Mammary epithelial cell (primary cell): ENCODE results near the gene SUFU.

Experiments used
- EZH2 ChIP-seq: IDR thresholded peaks from 2 replicates; pipeline ENCODE4 v1.6.1; 2012; ENCODE audit warnings: low read length, inconsistent platforms, borderline replicate concordance
- TF ChIP-seq, protein P1 (sequence below), 2 donors: IDR thresholded peaks in 1 of 2; conservative IDR thresholded peaks in 1 of 2; 2 replicates each; pipeline ENCODE4 v1.5.1; 2011 to 2012; ENCODE audit warnings: inconsistent platforms in 2 of 2, low read length in 2 of 2, mild to moderate bottlenecking in 2 of 2, control low read depth in 1 of 2, low read depth in 1 of 2; ENCODE audit not compliant: insufficient read depth in 1 of 2; ENCODE audit errors: extremely low read depth in 1 of 2

DNA sequence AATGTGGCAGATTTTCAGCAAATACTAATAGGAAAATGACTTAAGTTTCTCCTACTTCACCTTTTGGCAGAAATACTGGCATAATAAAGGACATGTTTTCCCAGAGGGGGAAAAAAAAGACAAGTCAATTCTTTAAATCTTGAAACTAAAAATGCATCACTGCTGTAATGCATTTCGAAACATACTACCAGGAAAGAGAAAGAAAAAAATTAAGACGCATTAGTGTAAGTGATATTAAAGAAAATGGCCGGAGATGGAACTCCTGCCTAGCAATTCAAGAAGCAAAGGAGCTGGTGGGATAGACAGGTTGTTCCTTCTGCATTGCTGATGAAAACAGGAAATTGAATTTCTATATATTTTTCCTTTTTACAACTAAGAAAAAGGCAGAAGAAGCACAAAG lies 4.4 kb upstream of the SUFU start:
- TF ChIP-seq, protein P1, sequence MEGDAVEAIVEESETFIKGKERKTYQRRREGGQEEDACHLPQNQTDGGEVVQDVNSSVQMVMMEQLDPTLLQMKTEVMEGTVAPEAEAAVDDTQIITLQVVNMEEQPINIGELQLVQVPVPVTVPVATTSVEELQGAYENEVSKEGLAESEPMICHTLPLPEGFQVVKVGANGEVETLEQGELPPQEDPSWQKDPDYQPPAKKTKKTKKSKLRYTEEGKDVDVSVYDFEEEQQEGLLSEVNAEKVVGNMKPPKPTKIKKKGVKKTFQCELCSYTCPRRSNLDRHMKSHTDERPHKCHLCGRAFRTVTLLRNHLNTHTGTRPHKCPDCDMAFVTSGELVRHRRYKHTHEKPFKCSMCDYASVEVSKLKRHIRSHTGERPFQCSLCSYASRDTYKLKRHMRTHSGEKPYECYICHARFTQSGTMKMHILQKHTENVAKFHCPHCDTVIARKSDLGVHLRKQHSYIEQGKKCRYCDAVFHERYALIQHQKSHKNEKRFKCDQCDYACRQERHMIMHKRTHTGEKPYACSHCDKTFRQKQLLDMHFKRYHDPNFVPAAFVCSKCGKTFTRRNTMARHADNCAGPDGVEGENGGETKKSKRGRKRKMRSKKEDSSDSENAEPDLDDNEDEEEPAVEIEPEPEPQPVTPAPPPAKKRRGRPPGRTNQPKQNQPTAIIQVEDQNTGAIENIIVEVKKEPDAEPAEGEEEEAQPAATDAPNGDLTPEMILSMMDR (conservative IDR thresholded peaks at IDR 0.05 in 1 of 2, IDR thresholded peaks at IDR 0.05 in 1 of 2; ENCODE audit: extremely low read depth in 1 of 2, insufficient read depth in 1 of 2, low read depth in 1 of 2, low read length in 2 of 2), result no peak
- no peak for TF ChIP-seq EZH2
